ENCODE data around the gene GREB1L.

Gene GREB1L

GRCh38 chr18:21196426-21196825 lies 45.6 kb upstream of the GREB1L start:
- Histone ChIP-seq H3K9ac (ENCODE audit: low read length) (no peak overlapping the region), H3F3A (ENCODE audit: insufficient read depth, low read length) (no peaks in the 10 kb centered on the region), H3K9me3 (ENCODE audit: low read length) (no peaks in the 10 kb centered on the region), H3K27me3 (ENCODE audit: insufficient read depth, low read length) (no peaks in the 10 kb centered on the region), H3K4me2 (ENCODE audit: low read length) (no peak overlapping the region), H3K27ac (ENCODE audit: low read depth, low read length, poor library complexity, severe bottlenecking) (no peak overlapping the region), H3K9me2 (ENCODE audit: low read depth, low read length) (no peaks in the 10 kb centered on the region), H3K4me3 (ENCODE audit: low read depth, low read length, poor library complexity, severe bottlenecking) (no peak overlapping the region), H2AFZ (ENCODE audit: low read length) (no peak overlapping the region), H3K4me1 (ENCODE audit: insufficient read depth, low read length, severe bottlenecking) (no peaks in the 10 kb centered on the region), H3K36me3 (ENCODE audit: insufficient read depth, low read length) (no peaks in the 10 kb centered on the region), H3K79me2 (ENCODE audit: insufficient read depth, low read length) (no peaks in the 10 kb centered on the region), H4K20me1 (ENCODE audit: insufficient read depth, low read length) (no peaks in the 10 kb centered on the region)
- TF ChIP-seq EZH2 (IDR thresholded peaks at IDR 0.05; ENCODE audit: borderline replicate concordance, low read length) = no peak
- TF ChIP-seq, protein P1, sequence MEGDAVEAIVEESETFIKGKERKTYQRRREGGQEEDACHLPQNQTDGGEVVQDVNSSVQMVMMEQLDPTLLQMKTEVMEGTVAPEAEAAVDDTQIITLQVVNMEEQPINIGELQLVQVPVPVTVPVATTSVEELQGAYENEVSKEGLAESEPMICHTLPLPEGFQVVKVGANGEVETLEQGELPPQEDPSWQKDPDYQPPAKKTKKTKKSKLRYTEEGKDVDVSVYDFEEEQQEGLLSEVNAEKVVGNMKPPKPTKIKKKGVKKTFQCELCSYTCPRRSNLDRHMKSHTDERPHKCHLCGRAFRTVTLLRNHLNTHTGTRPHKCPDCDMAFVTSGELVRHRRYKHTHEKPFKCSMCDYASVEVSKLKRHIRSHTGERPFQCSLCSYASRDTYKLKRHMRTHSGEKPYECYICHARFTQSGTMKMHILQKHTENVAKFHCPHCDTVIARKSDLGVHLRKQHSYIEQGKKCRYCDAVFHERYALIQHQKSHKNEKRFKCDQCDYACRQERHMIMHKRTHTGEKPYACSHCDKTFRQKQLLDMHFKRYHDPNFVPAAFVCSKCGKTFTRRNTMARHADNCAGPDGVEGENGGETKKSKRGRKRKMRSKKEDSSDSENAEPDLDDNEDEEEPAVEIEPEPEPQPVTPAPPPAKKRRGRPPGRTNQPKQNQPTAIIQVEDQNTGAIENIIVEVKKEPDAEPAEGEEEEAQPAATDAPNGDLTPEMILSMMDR (IDR thresholded peaks at IDR 0.05; ENCODE audit: low read length) = no peak

- Histone ChIP-seq H2AFZ (ENCODE audit: low read length) (no peak overlapping the region), H3K9ac (ENCODE audit: low read length) (no peak overlapping the region), H3K27me3 (ENCODE audit: insufficient read depth, low read length) (no peaks in the 10 kb centered on the region), H3K9me2 (ENCODE audit: low read depth, low read length) (no peaks in the 10 kb centered on the region), H4K20me1 (ENCODE audit: insufficient read depth, low read length) (no peaks in the 10 kb centered on the region), H3K4me1 (ENCODE audit: insufficient read depth, low read length, severe bottlenecking) (no peaks in the 10 kb centered on the region), H3K4me3 (ENCODE audit: low read depth, low read length, poor library complexity, severe bottlenecking) (no peak overlapping the region), H3K79me2 (ENCODE audit: insufficient read depth, low read length) (no peaks in the 10 kb centered on the region), H3F3A (ENCODE audit: insufficient read depth, low read length) (no peaks in the 10 kb centered on the region), H3K36me3 (ENCODE audit: insufficient read depth, low read length) (no peaks in the 10 kb centered on the region), H3K4me2 (ENCODE audit: low read length) (no peak overlapping the region), H3K9me3 (ENCODE audit: low read length) (no peaks in the 10 kb centered on the region), H3K27ac (ENCODE audit: low read depth, low read length, poor library complexity, severe bottlenecking) (no peak overlapping the region)
- TF ChIP-seq, protein P1 (IDR thresholded peaks at IDR 0.05; ENCODE audit: low read length) = no peak
- TF ChIP-seq EZH2 (IDR thresholded peaks at IDR 0.05; ENCODE audit: borderline replicate concordance, low read length) = no peak
These were observed 38.9 kb upstream of the GREB1L start for GRCh38 chr18:21203126-21203525.

GRCh38 chr18:21203542-21204241 lies 38.3 kb upstream of the GREB1L start:
- no peak overlapping the region for H3K9ac ChIP-seq (ENCODE audit: low read length)
- H3F3A ChIP-seq (ENCODE audit: insufficient read depth, low read length) = no peaks in the 10 kb centered on the region
- no peaks in the 10 kb centered on the region for H3K36me3 ChIP-seq (ENCODE audit: insufficient read depth, low read length)
- no peaks in the 10 kb centered on the region for H3K9me2 ChIP-seq (ENCODE audit: low read depth, low read length)
- no peaks in the 10 kb centered on the region for H3K9me3 ChIP-seq (ENCODE audit: low read length)
- no peaks in the 10 kb centered on the region for H3K27me3 ChIP-seq (ENCODE audit: insufficient read depth, low read length)
- H4K20me1 ChIP-seq (ENCODE audit: insufficient read depth, low read length) = no peaks in the 10 kb centered on the region
- H3K4me3 ChIP-seq (ENCODE audit: low read depth, low read length, poor library complexity, severe bottlenecking) = no peak overlapping the region
- H3K79me2 ChIP-seq (ENCODE audit: insufficient read depth, low read length) = no peaks in the 10 kb centered on the region
- no peak overlapping the region for H2AFZ ChIP-seq (ENCODE audit: low read length)
- TF ChIP-seq EZH2 (IDR thresholded peaks at IDR 0.05; ENCODE audit: borderline replicate concordance, low read length) = no peak
- TF ChIP-seq, protein P1 (IDR thresholded peaks at IDR 0.05; ENCODE audit: low read length) = no peak
- H3K4me2 ChIP-seq (ENCODE audit: low read length) = no peak overlapping the region
- H3K4me1 ChIP-seq (ENCODE audit: insufficient read depth, low read length, severe bottlenecking) = no peaks in the 10 kb centered on the region
- H3K27ac ChIP-seq (ENCODE audit: low read depth, low read length, poor library complexity, severe bottlenecking) = no peak overlapping the region
